GM19099 (cell line): ENCODE measurements around the gene CEP83.

ENCODE experiments used
- POLR2A ChIP-seq: IDR thresholded peaks from 3 replicates; pipeline ENCODE4 v1.6.1; 2011; ENCODE audit warnings: low read depth; ENCODE audit not compliant: insufficient read length; ENCODE audit errors: extremely low read depth

Gene CEP83

GRCh38 chr12:94289461-94290312 lies 170.0 kb downstream of the CEP83 start:
- TF ChIP-seq POLR2A = no peak

GRCh38 chr12:94287245-94287628 lies 172.4 kb downstream of the CEP83 start:
- TF ChIP-seq POLR2A = no peak

- no peak for TF ChIP-seq POLR2A
Measured at GRCh38 chr12:94286583-94287244, 173.0 kb downstream of the CEP83 start.

GRCh38 chr12:94285943-94286582 lies 173.6 kb downstream of the CEP83 start:
- TF ChIP-seq POLR2A = no peak

DNA sequence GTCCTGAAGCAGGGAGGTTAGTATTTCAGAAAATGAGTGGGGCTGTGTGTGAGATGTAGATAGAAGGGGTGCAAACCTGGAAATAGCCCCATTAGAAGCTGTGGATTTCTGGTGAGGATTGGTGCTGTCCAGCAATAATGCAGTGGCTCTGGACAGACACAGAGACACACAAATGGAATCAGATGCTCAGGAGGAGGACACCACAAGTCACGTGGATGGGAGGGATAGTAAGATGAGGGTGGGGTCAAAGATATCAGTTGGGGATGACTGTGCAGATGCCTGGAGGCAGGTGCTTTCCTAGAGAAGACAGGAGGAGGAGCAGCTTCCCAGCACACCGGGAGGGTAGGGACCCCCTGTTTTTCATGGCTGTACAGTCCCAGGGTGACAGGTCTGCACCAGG lies 174.8 kb downstream of the CEP83 start:
- no peak for TF ChIP-seq POLR2A

- TF ChIP-seq POLR2A = no peak
Measured at GRCh38 chr12:94284046-94284445, 175.6 kb downstream of the CEP83 start.

GRCh38 chr12:94282675-94283074 lies 177.0 kb downstream of the CEP83 start:
- no peak for TF ChIP-seq POLR2A

GRCh38 chr12:94280063-94280462 lies 179.6 kb downstream of the CEP83 start:
- TF ChIP-seq POLR2A = no peak

GRCh38 chr12:94277426-94278000 lies 182.2 kb downstream of the CEP83 start:
- TF ChIP-seq POLR2A = no peak

DNA sequence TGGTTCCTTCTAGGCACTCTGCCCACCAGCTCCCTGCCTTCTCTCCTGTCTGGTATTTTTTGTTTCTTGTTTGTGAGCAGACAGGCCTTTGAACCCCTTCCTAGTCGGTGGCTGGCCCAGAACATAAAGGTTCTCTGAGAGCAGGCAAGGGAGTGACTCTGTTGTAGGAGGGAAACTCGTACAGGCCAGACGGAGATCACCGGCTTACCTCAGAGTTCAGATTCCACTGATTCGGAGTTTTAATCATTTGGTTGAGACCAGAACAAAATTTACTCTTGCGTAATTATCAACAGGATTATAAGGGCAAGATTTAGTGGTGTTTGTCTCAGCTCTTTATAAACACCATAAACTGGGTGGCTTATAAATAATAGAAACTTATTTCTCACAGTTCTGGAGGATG lies 182.9 kb downstream of the CEP83 start:
- no peak for TF ChIP-seq POLR2A

DNA sequence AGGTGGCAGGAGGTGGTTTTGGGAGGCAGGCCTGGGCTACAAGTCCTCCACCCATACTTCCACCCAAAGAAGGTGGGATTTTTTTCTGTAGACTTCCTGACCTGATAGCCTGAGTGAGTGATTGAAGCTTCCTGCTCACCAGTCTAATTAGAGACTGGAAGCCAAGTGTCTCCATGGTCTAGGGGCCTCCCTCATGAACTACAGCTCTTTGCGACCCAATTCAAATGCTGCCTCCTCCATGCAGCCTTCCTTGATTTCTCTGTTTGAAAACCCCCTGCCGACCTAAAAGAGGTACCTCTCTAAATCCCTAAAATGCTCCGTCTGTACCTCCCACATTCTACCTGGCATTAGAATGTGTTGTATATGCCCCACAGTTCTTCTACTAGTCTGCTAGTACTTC lies 186.4 kb downstream of the CEP83 start:
- no peak for TF ChIP-seq POLR2A

- no peak for TF ChIP-seq POLR2A
Measured at GRCh38 chr12:94272280-94272679, 187.4 kb downstream of the CEP83 start.

DNA sequence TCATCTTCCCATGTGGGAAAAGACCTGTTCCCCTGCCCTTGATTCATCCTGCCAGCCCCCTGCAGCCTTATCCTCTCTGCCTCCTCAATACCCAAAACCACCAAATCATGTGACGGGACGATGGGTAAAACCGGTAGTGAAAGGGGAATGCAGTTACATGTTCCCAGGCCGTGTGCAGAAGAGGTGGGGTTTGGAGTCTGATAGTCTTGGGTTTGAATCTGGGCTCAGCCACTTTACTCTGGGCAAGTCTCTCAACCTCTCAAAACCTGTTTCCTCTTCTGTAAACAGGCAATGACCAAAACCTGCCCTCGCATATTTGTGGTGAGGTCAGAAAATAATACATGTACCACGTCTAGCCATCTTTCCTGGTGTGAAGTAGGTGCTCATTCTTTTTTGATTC lies 188.3 kb downstream of the CEP83 start:
- no peak for TF ChIP-seq POLR2A

DNA sequence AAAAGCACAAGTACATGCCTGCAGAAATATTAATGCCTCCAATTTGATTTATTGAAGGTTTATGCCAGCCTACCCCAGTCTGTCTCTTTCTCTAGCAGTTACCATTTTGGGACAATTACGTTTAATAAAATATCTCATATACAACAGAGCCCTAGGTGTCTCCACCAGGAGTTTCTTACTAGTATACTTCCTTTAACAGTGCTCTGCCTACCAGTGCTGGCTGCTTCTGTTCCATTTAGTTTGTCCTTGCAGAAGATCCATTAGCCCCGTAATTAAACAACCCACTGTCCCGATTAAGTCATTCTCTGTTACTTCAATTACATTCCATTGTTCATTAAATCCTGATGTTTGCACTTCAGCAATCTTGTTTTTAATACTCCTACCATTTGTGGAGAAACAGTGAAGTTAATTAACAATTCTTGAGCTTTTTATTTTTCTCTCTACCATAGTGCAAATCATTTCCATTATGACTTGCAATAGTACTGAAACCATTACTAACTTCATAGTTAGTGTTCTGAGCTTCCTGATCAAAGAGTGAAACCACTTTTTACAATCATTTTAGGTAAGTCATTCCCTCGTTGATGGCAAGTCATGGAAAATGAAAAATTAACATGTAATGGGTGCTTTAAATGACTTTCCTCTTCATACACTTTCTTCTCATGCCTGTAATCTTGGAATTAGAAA lies 190.2 kb downstream of the CEP83 start:
- TF ChIP-seq POLR2A = no peak

GRCh38 chr12:94267921-94268471 lies 191.7 kb downstream of the CEP83 start:
- no peak for TF ChIP-seq POLR2A

GRCh38 chr12:94267537-94267872 lies 192.2 kb downstream of the CEP83 start:
- TF ChIP-seq POLR2A = no peak
